MM.1S (cell line): Measurements from ENCODE around the gene CLEC4M.
"Not testable (repeated sequence)": the region's sequence is repeated elsewhere in the genome, so short reads cannot be mapped to it uniquely, and the experiment has no call there.

Experiments
- DNase-seq: peaks from one replicate; pipeline ENCODE4 v3.0.0-alpha.2; 2015
- H2AFZ ChIP-seq: fragments of 300-600 bp; sonication (generic); 2 replicates; pipeline ENCODE4 v1.6.0; 2016; ENCODE audit warnings: antibody characterized with exemption, low read length
- H3F3A ChIP-seq: fragments of 300-600 bp; sonication (generic); 2 replicates; pipeline ENCODE4 v1.6.1; 2016; ENCODE audit warnings: mild to moderate bottlenecking, antibody characterized with exemption, low read length, moderate library complexity, mixed read lengths; ENCODE audit not compliant: insufficient read depth
- H3K27ac ChIP-seq: fragments of 300-600 bp; sonication (generic); 2 replicates; pipeline ENCODE4 v1.5.1; 2016; ENCODE audit warnings: mild to moderate bottlenecking, low read length
- H3K27me3 ChIP-seq: fragments of 300-600 bp; sonication (generic); replicated peaks from 2 replicates; pipeline ENCODE4 v1.6.0; 2016; ENCODE audit warnings: low read length; ENCODE audit not compliant: insufficient read depth
- H3K36me3 ChIP-seq: fragments of 300-600 bp; sonication (generic); replicated peaks from 2 replicates; pipeline ENCODE4 v1.6.1; 2016; ENCODE audit warnings: mild to moderate bottlenecking, low read length, mixed read lengths; ENCODE audit not compliant: insufficient read depth
- H3K4me1 ChIP-seq: fragments of 300-600 bp; sonication (generic); 2 replicates; pipeline ENCODE4 v1.6.1; 2016; ENCODE audit warnings: low read length, mixed read lengths
- H3K4me2 ChIP-seq: fragments of 300-600 bp; sonication (generic); 2 replicates; pipeline ENCODE4 v1.6.0; 2016; ENCODE audit warnings: low read depth, low read length
- H3K4me3 ChIP-seq: fragments of 300-600 bp; sonication (generic); 2 replicates; pipeline ENCODE4 v1.5.1; 2016; ENCODE audit warnings: low read length, mixed read lengths
- H3K79me2 ChIP-seq: fragments of 300-600 bp; sonication (generic); 2 replicates; pipeline ENCODE4 v1.6.1; 2016; ENCODE audit warnings: mixed run types, low read length, mixed read lengths
- H3K9ac ChIP-seq: fragments of 300-600 bp; sonication (generic); 2 replicates; pipeline ENCODE4 v1.6.1; 2016; ENCODE audit warnings: low read length, mixed read lengths
- H3K9me2 ChIP-seq: fragments of 300-600 bp; sonication (generic); replicated peaks from 2 replicates; pipeline ENCODE4 v1.6.1; 2016; ENCODE audit warnings: mild to moderate bottlenecking, low read length, mixed read lengths; ENCODE audit not compliant: insufficient read depth
- H3K9me3 ChIP-seq: fragments of 300-600 bp; sonication (generic); replicated peaks from 2 replicates; pipeline ENCODE4 v1.6.1; 2016; ENCODE audit warnings: mild to moderate bottlenecking, low read length, mixed read lengths; ENCODE audit not compliant: insufficient read depth
- H4K20me1 ChIP-seq: fragments of 300-600 bp; sonication (generic); 2 replicates; pipeline ENCODE4 v1.6.1; 2016; ENCODE audit warnings: mild to moderate bottlenecking, low read length, moderate library complexity, mixed read lengths; ENCODE audit not compliant: insufficient read depth
- CTCF ChIP-seq: fragments of 300-600 bp; sonication (generic); IDR thresholded peaks from 2 replicates; pipeline ENCODE4 v1.5.1; 2016; ENCODE audit warnings: antibody characterized with exemption, low read length, mixed read lengths
- EZH2 ChIP-seq: fragments of 300-600 bp; sonication (generic); optimal IDR thresholded peaks from 2 replicates; pipeline ENCODE3; 2017; ENCODE audit warnings: low read depth, mild to moderate bottlenecking, antibody characterized with exemption, low read length, mixed read lengths
- EZH2phosphoT487 ChIP-seq: fragments of 300-600 bp; sonication (generic); IDR thresholded peaks from 2 replicates; pipeline ENCODE4 v1.6.1; 2018; ENCODE audit warnings: antibody characterized with exemption, low read length

CLEC4M gene

DNA sequence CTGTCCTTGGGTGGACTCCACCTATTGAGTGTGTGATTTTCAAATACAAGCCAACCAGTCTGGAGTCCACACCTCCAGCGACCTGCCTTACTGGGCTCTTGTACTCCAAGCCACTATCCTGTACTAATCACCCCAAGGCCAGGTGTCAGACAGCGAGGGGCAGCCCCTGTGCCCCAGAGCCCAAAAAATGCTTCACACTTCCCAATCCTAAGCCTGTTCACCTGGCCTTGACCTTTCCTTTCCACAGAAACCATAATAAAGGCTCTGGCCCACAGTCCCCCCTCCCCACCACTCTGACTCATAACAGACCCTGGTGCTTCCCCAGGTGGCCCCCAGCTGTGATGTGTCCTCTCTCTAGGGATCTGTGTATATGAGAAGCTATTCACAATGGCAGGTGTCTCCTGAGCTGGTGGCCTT is 19.6 kb upstream of the CLEC4M start:
- Histone ChIP-seq H2AFZ (no peak overlapping the region), H3K9me2 (no peaks in the 10 kb centered on the region), H4K20me1 (no peaks in the 10 kb centered on the region), H3K9me3 (no peaks in the 10 kb centered on the region), H3F3A (no peaks in the 10 kb centered on the region), H3K4me1 (no peaks in the 10 kb centered on the region), H3K27ac (no peak overlapping the region), H3K9ac (no peak overlapping the region), H3K4me2 (no peak overlapping the region), H3K4me3 (no peak overlapping the region), H3K36me3 (no peaks in the 10 kb centered on the region), H3K79me2 (no peaks in the 10 kb centered on the region), H3K27me3 (peaks cover 71% of the 10 kb centered on the region)
- TF ChIP-seq EZH2phosphoT487: no peak
- TF ChIP-seq CTCF: no peak
- no peak for TF ChIP-seq EZH2
- no peak for DNase-seq

GRCh38 chr19:7744199-7744786 is 18.8 kb upstream of the CLEC4M start:
- no peaks in the 10 kb centered on the region for H3K4me1 ChIP-seq
- H3K27me3 ChIP-seq: peaks cover 71% of the 10 kb centered on the region
- no peaks in the 10 kb centered on the region for H3F3A ChIP-seq
- no peaks in the 10 kb centered on the region for H3K9me2 ChIP-seq
- no peak for DNase-seq
- H3K4me2 ChIP-seq: no peak overlapping the region
- H3K9me3 ChIP-seq: no peaks in the 10 kb centered on the region
- TF ChIP-seq EZH2: no peak
- no peak for TF ChIP-seq CTCF
- TF ChIP-seq EZH2phosphoT487: no peak
- no peak overlapping the region for H3K27ac ChIP-seq
- H3K9ac ChIP-seq: no peak overlapping the region
- H3K4me3 ChIP-seq: no peak overlapping the region
- no peaks in the 10 kb centered on the region for H3K79me2 ChIP-seq
- no peak overlapping the region for H2AFZ ChIP-seq
- H4K20me1 ChIP-seq: no peaks in the 10 kb centered on the region
- H3K36me3 ChIP-seq: no peaks in the 10 kb centered on the region

GRCh38 chr19:7744871-7745650 is 18.0 kb upstream of the CLEC4M start:
- Histone ChIP-seq H3K4me1 (no peaks in the 10 kb centered on the region), H2AFZ (no peak overlapping the region), H3K4me3 (no peak overlapping the region), H3K9ac (no peak overlapping the region), H3K4me2 (no peak overlapping the region), H3K9me2 (no peaks in the 10 kb centered on the region), H3K36me3 (no peaks in the 10 kb centered on the region), H4K20me1 (no peaks in the 10 kb centered on the region), H3K27ac (no peak overlapping the region), H3F3A (no peaks in the 10 kb centered on the region), H3K79me2 (no peaks in the 10 kb centered on the region), H3K27me3 (peaks cover 66% of the 10 kb centered on the region), H3K9me3 (no peaks in the 10 kb centered on the region)
- no peak for DNase-seq
- no peak for TF ChIP-seq CTCF
- TF ChIP-seq EZH2phosphoT487: no peak
- no peak for TF ChIP-seq EZH2

DNA sequence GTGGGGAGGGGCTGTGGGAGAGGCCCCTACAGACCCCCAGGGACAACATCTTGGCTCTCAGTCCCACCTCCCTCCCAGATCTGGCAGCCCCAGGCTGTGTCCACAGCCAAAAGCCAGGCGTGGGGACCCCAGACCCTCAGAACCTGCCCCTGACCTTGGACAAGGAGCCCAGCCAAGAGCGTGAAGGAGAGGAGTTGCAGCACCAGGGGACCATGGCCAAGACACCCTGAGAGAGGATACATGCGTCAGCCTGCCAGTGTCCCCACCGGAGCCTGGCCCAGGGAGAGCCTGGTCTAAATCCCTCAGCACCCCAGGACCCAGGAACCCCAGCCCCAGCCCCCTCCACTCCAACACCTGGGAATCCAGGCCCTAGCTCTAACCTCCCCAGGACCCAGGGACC is 16.7 kb upstream of the CLEC4M start:
- H3K9me3 ChIP-seq, H3K79me2 ChIP-seq, H2AFZ ChIP-seq, H3K36me3 ChIP-seq, H3F3A ChIP-seq, H3K4me1 ChIP-seq, H3K9me2 ChIP-seq, DNase-seq, H4K20me1 ChIP-seq, H3K4me3 ChIP-seq, H3K9ac ChIP-seq, H3K4me2 ChIP-seq, H3K27ac ChIP-seq: not testable (repeated sequence)
- H3K27me3 ChIP-seq: peaks cover 66% of the 10 kb centered on the region
